ENCODE results near the gene FCSK. TPM values are rescaled to one million over a fixed set of nuclear protein-coding genes. Genes with fewer than 3 reads are reported as not detected.

The FCSK gene
- total and polyA plus RNA-seq, 10 of the 15 experiments (the other 5 are each of a cell fraction or from before 2014, with no cell fraction given): 0.60 to 17.6 (median 7.4) TPM

- Histone ChIP-seq H3K27ac (ENCODE audit: control insufficient read depth, insufficient read depth) (no peak overlapping the region), H3K36me3 (ENCODE audit: control insufficient read depth in 2 of 2, insufficient read depth in 2 of 2, low read length in 1 of 2) (peaks cover 26 to 28% of the 10 kb centered on the region in 2 experiments), H3K27me3 (replicated peaks in 1 of 2; ENCODE audit: control insufficient read depth in 2 of 2, insufficient read depth in 2 of 2, low read length in 1 of 2) (no peaks in the 10 kb centered on the region), H3K9me3 (replicated peaks; ENCODE audit: control insufficient read depth, insufficient read depth, low read length) (no peaks in the 10 kb centered on the region), H3K4me1 (ENCODE audit: control insufficient read depth, insufficient read depth, low read length) (peaks cover 17% of the 10 kb centered on the region), H3K9ac (ENCODE audit: control insufficient read depth, insufficient read depth, low read length) (no peak overlapping the region), H3K79me2 (ENCODE audit: control insufficient read depth, insufficient read depth, low read length) (no peaks in the 10 kb centered on the region), H4K20me1 (ENCODE audit: control insufficient read depth, insufficient read depth) (no peaks in the 10 kb centered on the region), H2AFZ (ENCODE audit: control insufficient read depth, low read depth, low read length) (no peak overlapping the region), H3K4me2 (ENCODE audit: control insufficient read depth, insufficient read depth) (no peak overlapping the region), H3K4me3 (no peak overlapping the region)
- BruUV-seq (replicated peaks): no TSS peak
- ATAC-seq: no peak
- POLR2A ChIA-PET: no interaction called here
- intact Hi-C loops (cut with micrococcal nuclease; ENCODE audit: unreplicated experiment): no loop called here
- 84% methylated on average over 7 of the region's 7 CpGs for WGBS (ENCODE audit: insufficient coverage, insufficient replicate concordance, low lambda C conversion rate, missing lambda C conversion rate)
- CTCF ChIA-PET: interaction anchor here (1.5 kb wide), 1 partner anchor 86 kb away, joined by 4 read pairs; no protein-coding TSS in a partner anchor
- no peak for DNase-seq (ENCODE audit: low read depth, low spot score)
- SMC1A ChIA-PET (ENCODE audit: uncharacterized antibody, unreplicated experiment): interaction anchor here (1.3 kb wide), 1 partner anchor 14 kb away, joined by 6 read pairs; no protein-coding TSS in a partner anchor
- RAD21 ChIA-PET (ENCODE audit: unreplicated experiment): no interaction called here
- in situ Hi-C loops (cut with MboI): no loop called here
- FAIRE-seq: no peak
- TF ChIP-seq STAT3 (IDR thresholded peaks at IDR 0.05; ENCODE audit: low read depth, low read length): no peak
- no peak for TF ChIP-seq RFX5 (IDR thresholded peaks at IDR 0.05; ENCODE audit: low read depth, low read length)
- no peak for TF ChIP-seq ESRRA (IDR thresholded peaks at IDR 0.05; ENCODE audit: low read length)
- no peak for TF ChIP-seq GABPA (IDR thresholded peaks at IDR 0.05; ENCODE audit: low read depth)
- no peak for TF ChIP-seq WRNIP1 (IDR thresholded peaks at IDR 0.05; ENCODE audit: borderline replicate concordance, low read depth, low read length)
- TF ChIP-seq IRF5 (IDR thresholded peaks at IDR 0.05; ENCODE audit: borderline replicate concordance): no peak
- no peak for TF ChIP-seq HDGF (IDR thresholded peaks at IDR 0.05)
- no peak for TF ChIP-seq PRDM15 (CRISPR knock-in tag; IDR thresholded peaks at IDR 0.05)
- no peak for TF ChIP-seq ZSCAN29 (IDR thresholded peaks at IDR 0.05)
- TF ChIP-seq ETV6 (conservative IDR thresholded peaks at IDR 0.05 in 1 of 2, IDR thresholded peaks at IDR 0.05 in 1 of 2; ENCODE audit: borderline replicate concordance in 1 of 2, low read depth in 1 of 2): no peak
- TF ChIP-seq EP300 (IDR thresholded peaks at IDR 0.05; ENCODE audit: borderline replicate concordance in 1 of 2, control insufficient read depth in 1 of 2, low read depth in 2 of 2, low read length in 2 of 2): no peak
- no peak for TF ChIP-seq NFIC (IDR thresholded peaks at IDR 0.05; ENCODE audit: low read depth, low read length)
- no peak for TF ChIP-seq YBX1 (IDR thresholded peaks at IDR 0.05)
- TF ChIP-seq NR2C2 (IDR thresholded peaks at IDR 0.05; ENCODE audit: borderline replicate concordance, control insufficient read depth, insufficient read length, low read depth): no peak
- TF ChIP-seq ZBED1 (IDR thresholded peaks at IDR 0.05; ENCODE audit: borderline replicate concordance): no peak
- TF ChIP-seq CREM (IDR thresholded peaks at IDR 0.05; ENCODE audit: low read depth): no peak
Observed at GRCh38 chr16:70481929-70482536, 27.6 kb downstream of the FCSK start.
